ENCODE measurements around the gene CUEDC2. TPM values are rescaled to one million over a fixed set of nuclear protein-coding genes. Genes with fewer than 3 reads are reported as not detected.
A peak's percentile ranks its signal among the peaks of the same experiment; 100 is the strongest.

CUEDC2 gene
- polyA plus RNA-seq, 1 donor from 2014 or later, result 169 TPM

DNA sequence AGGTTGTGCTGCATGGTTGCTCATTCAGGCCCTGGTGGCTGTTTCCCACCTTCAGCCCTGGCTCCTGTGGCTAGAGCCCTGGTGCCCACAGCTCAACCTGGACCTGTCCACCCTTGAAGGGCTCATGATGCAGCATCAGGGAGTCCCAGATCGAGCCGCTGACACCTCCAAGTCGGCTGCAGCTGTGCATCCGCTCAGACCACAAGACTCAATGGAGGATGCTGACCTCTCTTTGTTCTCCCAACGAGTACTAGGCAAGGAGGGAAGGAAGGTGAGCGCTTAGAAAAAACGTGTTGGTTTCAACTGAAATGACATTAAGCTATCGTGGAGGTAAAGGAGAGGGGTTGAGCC is 28.4 kb upstream of the CUEDC2 start:
- Histone ChIP-seq H3K4me3 (ENCODE audit: low read length) (peak overlapping the region; percentile 75), H4K20me1 (ENCODE audit: insufficient read depth) (no peaks in the 10 kb centered on the region), H3K27me3 (ENCODE audit: insufficient read depth, low read depth, low read length) (no peaks in the 10 kb centered on the region), H3K9ac (ENCODE audit: low read length) (peak overlapping the region; percentile 72), H3F3A (ENCODE audit: insufficient read depth, low read length, poor library complexity, severe bottlenecking) (no peaks in the 10 kb centered on the region), H3K9me3 (ENCODE audit: low read length) (no peaks in the 10 kb centered on the region), H3K9me2 (ENCODE audit: insufficient read depth, low read length) (no peaks in the 10 kb centered on the region), H2AFZ (ENCODE audit: low read depth, low read length) (peak overlapping the region; percentile 99), H3K4me2 (ENCODE audit: low read length) (no peak overlapping the region), H3K27ac (ENCODE audit: low read length) (peak overlapping the region; percentile 80), H3K36me3 (ENCODE audit: insufficient read depth, low read length) (no peaks in the 10 kb centered on the region), H3K79me2 (replicated peaks; ENCODE audit: insufficient read depth, low read length) (no peaks in the 10 kb centered on the region)
- no peak for TF ChIP-seq MXI1 (conservative IDR thresholded peaks at IDR 0.05; ENCODE audit: poor library complexity, severe bottlenecking)
- TF ChIP-seq TAF1 (IDR thresholded peaks at IDR 0.05; ENCODE audit: low read depth), result peak; percentile 50
- TF ChIP-seq SMC3 (conservative IDR thresholded peaks at IDR 0.05; ENCODE audit: poor library complexity), result no peak
- no peak for TF ChIP-seq EP300 (conservative IDR thresholded peaks at IDR 0.05; ENCODE audit: poor library complexity, severe bottlenecking)
- peak; percentile 20 for TF ChIP-seq REST (IDR thresholded peaks at IDR 0.05; ENCODE audit: borderline replicate concordance)

DNA sequence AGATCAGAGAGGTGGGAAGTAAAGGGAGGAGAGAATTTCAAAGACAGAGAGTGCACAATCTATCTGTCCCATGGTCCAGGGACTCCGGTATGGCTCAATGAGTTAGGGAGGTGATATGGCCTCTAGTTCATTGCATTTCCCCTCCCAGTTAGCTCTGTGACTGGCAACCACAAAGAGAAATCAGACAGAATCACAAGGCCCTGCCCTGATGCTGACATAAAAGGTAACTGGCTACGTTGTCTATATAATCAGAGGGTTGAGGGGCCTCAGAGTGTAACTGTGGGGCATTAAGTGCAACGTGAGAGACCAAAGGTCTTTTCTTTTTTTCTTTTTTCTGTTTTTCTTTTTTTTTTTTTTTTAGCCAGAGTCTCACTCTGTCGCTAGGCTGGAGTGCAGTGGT is 26.3 kb upstream of the CUEDC2 start:
- no peak overlapping the region for H3K27ac ChIP-seq (ENCODE audit: low read length)
- no peak overlapping the region for H2AFZ ChIP-seq (ENCODE audit: low read depth, low read length)
- H3K36me3 ChIP-seq (ENCODE audit: insufficient read depth, low read length), result no peaks in the 10 kb centered on the region
- no peaks in the 10 kb centered on the region for H3K27me3 ChIP-seq (ENCODE audit: insufficient read depth, low read depth, low read length)
- no peaks in the 10 kb centered on the region for H3K9me2 ChIP-seq (ENCODE audit: insufficient read depth, low read length)
- H3K4me3 ChIP-seq (ENCODE audit: low read length), result no peak overlapping the region
- no peaks in the 10 kb centered on the region for H3K79me2 ChIP-seq (replicated peaks; ENCODE audit: insufficient read depth, low read length)
- no peaks in the 10 kb centered on the region for H4K20me1 ChIP-seq (ENCODE audit: insufficient read depth)
- no peaks in the 10 kb centered on the region for H3K9me3 ChIP-seq (ENCODE audit: low read length)
- no peaks in the 10 kb centered on the region for H3F3A ChIP-seq (ENCODE audit: insufficient read depth, low read length, poor library complexity, severe bottlenecking)
- H3K9ac ChIP-seq (ENCODE audit: low read length), result no peak overlapping the region
- no peak overlapping the region for H3K4me2 ChIP-seq (ENCODE audit: low read length)
- no peak for TF ChIP-seq EP300 (conservative IDR thresholded peaks at IDR 0.05; ENCODE audit: poor library complexity, severe bottlenecking)
- no peak for TF ChIP-seq MXI1 (conservative IDR thresholded peaks at IDR 0.05; ENCODE audit: poor library complexity, severe bottlenecking)
- no peak for TF ChIP-seq REST (IDR thresholded peaks at IDR 0.05; ENCODE audit: borderline replicate concordance)
- no peak for TF ChIP-seq RAD21 (conservative IDR thresholded peaks at IDR 0.05)
- no peak for TF ChIP-seq EZH2 (IDR thresholded peaks at IDR 0.05; ENCODE audit: borderline replicate concordance, insufficient read depth, low read length, poor library complexity, severe bottlenecking)
- TF ChIP-seq TAF1 (IDR thresholded peaks at IDR 0.05; ENCODE audit: low read depth), result no peak
- no peak for TF ChIP-seq POLR2AphosphoS5 (IDR thresholded peaks at IDR 0.05)
- TF ChIP-seq CTCF (IDR thresholded peaks at IDR 0.05; ENCODE audit: poor library complexity, severe bottlenecking), result no peak
- TF ChIP-seq SMC3 (conservative IDR thresholded peaks at IDR 0.05; ENCODE audit: poor library complexity), result no peak

Data from neural cell (in vitro differentiated cells).